IMR-90 (cell line): ENCODE measurements around the gene UBR1. TPM values are rescaled to one million over a fixed set of nuclear protein-coding genes. Genes with fewer than 3 reads are reported as not detected.

Experiments used
- ATAC-seq: fragments of 200-7000 bp; cut with Tn5 transposase; 2 replicates; pipeline ENCODE4 v1.9.1; 2020; ENCODE audit warnings: low read depth, mild to moderate bottlenecking, moderate library complexity
- BruUV-seq: library from RNA; stranded (reverse); fragments of 400-500 nt; replicated peaks from 2 replicates; lab custom pipeline; 2021; lab: Mats Ljungman, UMichigan
- CTCF ChIA-PET: fragments of 300-600 bp; formaldehyde crosslinking; extraction: SDS; loops from one replicate; lab custom pipeline; 2021; ENCODE audit warnings: antibody characterized with exemption; lab: Yijun Ruan, JAX
- POLR2A ChIA-PET: fragments of 300-600 bp; sonication (Branson Sonifier 250); formaldehyde crosslinking; loops from one replicate; lab custom pipeline; 2022; ENCODE audit warnings: antibody characterized with exemption; ENCODE audit not compliant: unreplicated experiment; lab: Charles Lee
- DNase-seq: peaks from one replicate; pipeline ENCODE4 v3.0.0; 2013
- H2AFZ ChIP-seq: replicated peaks from 2 replicates; pipeline ENCODE3; 2013; ENCODE audit warnings: low read length, mild to moderate bottlenecking; ENCODE audit not compliant: poor library complexity
- H2AK5ac ChIP-seq: 2 replicates; pipeline ENCODE4 v1.6.1; 2013; ENCODE audit warnings: low read depth, low read length, inconsistent platforms
- H2AK9ac ChIP-seq: replicated peaks from 2 replicates; pipeline ENCODE3; 2013; ENCODE audit warnings: mild to moderate bottlenecking, low read depth, low read length, moderate library complexity; ENCODE audit not compliant: poor library complexity
- H2BK120ac ChIP-seq: 2 replicates; pipeline ENCODE4 v1.6.1; 2013; ENCODE audit warnings: low read depth, low read length, inconsistent platforms
- H2BK15ac ChIP-seq: 3 replicates; pipeline ENCODE4 v1.6.1; 2013; ENCODE audit warnings: low read depth, low read length, inconsistent platforms
- H2BK20ac ChIP-seq: 2 replicates; pipeline ENCODE4 v1.6.1; 2013; ENCODE audit warnings: low read depth, mild to moderate bottlenecking, inconsistent platforms, low read length, moderate library complexity
- H2BK5ac ChIP-seq: 2 replicates; pipeline ENCODE4 v1.6.1; 2013; ENCODE audit warnings: mild to moderate bottlenecking, low read depth, low read length, inconsistent platforms; ENCODE audit not compliant: poor library complexity, severe bottlenecking
- H3K14ac ChIP-seq: replicated peaks from 2 replicates; pipeline ENCODE4 v1.6.1; 2013; ENCODE audit warnings: low read depth, low read length, inconsistent platforms
- H3K18ac ChIP-seq: 2 replicates; pipeline ENCODE4 v1.6.1; 2013; ENCODE audit warnings: low read depth, low read length, control low read depth
- H3K23ac ChIP-seq: 2 replicates; pipeline ENCODE4 v1.6.1; 2013; ENCODE audit warnings: low read depth, low read length, inconsistent platforms
- H3K27ac ChIP-seq: 2 replicates; pipeline ENCODE4 v1.5.1; 2013; ENCODE audit warnings: mild to moderate bottlenecking, control low read depth, low read length; ENCODE audit not compliant: insufficient read depth
- H3K27me3 ChIP-seq: 2 replicates; pipeline ENCODE4 v1.6.1; 2013; ENCODE audit warnings: low read length; ENCODE audit not compliant: control insufficient read depth, insufficient read depth
- H3K36me3 ChIP-seq: 2 replicates; pipeline ENCODE4 v1.6.1; 2013; ENCODE audit warnings: low read length, mixed read lengths; ENCODE audit not compliant: control insufficient read depth, insufficient read depth
- H3K4ac ChIP-seq: 2 replicates; pipeline ENCODE4 v1.6.1; 2013; ENCODE audit warnings: low read depth, low read length, inconsistent platforms
- H3K4me1 ChIP-seq: 2 replicates; pipeline ENCODE4 v1.6.1; 2013; ENCODE audit warnings: low read length, mixed read lengths; ENCODE audit not compliant: control insufficient read depth, insufficient read depth
- H3K4me2 ChIP-seq: 2 replicates; pipeline ENCODE4 v1.6.1; 2013; ENCODE audit warnings: low read depth, mild to moderate bottlenecking, control low read depth, low read length, moderate library complexity
- H3K4me3 ChIP-seq: 2 replicates; pipeline ENCODE4 v1.5.1; 2013; ENCODE audit warnings: low read depth, mild to moderate bottlenecking, control low read depth, low read length, moderate library complexity; ENCODE audit not compliant: insufficient read depth
- H3K56ac ChIP-seq: 2 replicates; pipeline ENCODE4 v1.6.1; 2013; ENCODE audit warnings: low read length, inconsistent platforms; ENCODE audit not compliant: insufficient read depth; ENCODE audit errors: extremely low read depth
- H3K79me1 ChIP-seq, 2 experiments: 2 replicates each; pipeline ENCODE4 v1.6.1; 2013; ENCODE audit warnings: low read length in 2 of 2, inconsistent platforms in 1 of 2, low read depth in 1 of 2
- H3K9ac ChIP-seq: 2 replicates; pipeline ENCODE4 v1.6.1; 2013; ENCODE audit warnings: low read depth, low read length, control low read depth
- H3K9me1 ChIP-seq: 2 replicates; pipeline ENCODE4 v1.6.1; 2013; ENCODE audit warnings: low read length, inconsistent platforms; ENCODE audit not compliant: insufficient read depth
- H3K9me3 ChIP-seq: 2 replicates; pipeline ENCODE4 v1.6.1; 2013; ENCODE audit warnings: low read length; ENCODE audit not compliant: control insufficient read depth, insufficient read depth
- H4K20me1 ChIP-seq: 2 replicates; pipeline ENCODE4 v1.6.1; 2013; ENCODE audit warnings: low read length, inconsistent platforms; ENCODE audit not compliant: insufficient read depth
- H4K5ac ChIP-seq: 2 replicates; pipeline ENCODE4 v1.6.1; 2013; ENCODE audit warnings: mild to moderate bottlenecking, low read depth, low read length, control low read depth
- H4K8ac ChIP-seq, 2 experiments: 2 replicates each; pipeline ENCODE4 v1.6.1; 2013; ENCODE audit warnings: low read depth in 2 of 2, low read length in 2 of 2, control low read depth in 1 of 2, inconsistent platforms in 1 of 2
- H4K91ac ChIP-seq: 2 replicates; pipeline ENCODE4 v1.6.1; 2013; ENCODE audit warnings: low read depth, low read length, inconsistent platforms; ENCODE audit not compliant: insufficient read depth
- CHD1 ChIP-seq: IDR thresholded peaks from 2 replicates; pipeline ENCODE4 v1.6.1; 2012; ENCODE audit warnings: low read depth, low read length, improper control_type of control experiment
- MAFK ChIP-seq: IDR thresholded peaks from 2 replicates; pipeline ENCODE4 v1.6.1; 2012; ENCODE audit warnings: low read depth, low read length, improper control_type of control experiment
- dilution Hi-C: fragments of 300-500 bp; cut with HindIII; formaldehyde crosslinking; loops from one replicate; pipeline ENCODE4 v1.14.3; 2018; ENCODE audit warnings: low sequenced_read_pairs; ENCODE audit not compliant: unreplicated experiment
- in situ Hi-C: fragments of 300-500 bp; cut with MboI; formaldehyde crosslinking; loops from 3 replicates; pipeline ENCODE4 v1.14.3; 2019; ENCODE audit warnings: low sequenced_read_pairs, inconsistent platforms, mixed read lengths
- intact Hi-C: fragments of 100-400 bp; cut with micrococcal nuclease; formaldehyde crosslinking; loops from 2 replicates; pipeline ENCODE4 v1.10.0; 2022
- polyA plus RNA-seq, 3 experiments: library from polyadenylated mRNA; depleted of rRNA; stranded (reverse); fragments of >200 nt; gene quantifications; 2 replicates each; pipeline ENCODE4 v1.2.3, GENCODE V29; 2012; ENCODE audit warnings: low replicate concordance in 1 of 3
- total RNA-seq: library from RNA; depleted of rRNA; stranded (reverse); fragments of >200 nt; gene quantifications from 2 replicates; pipeline ENCODE4 v1.2.3, GENCODE V29; 2012

UBR1 gene
- total and polyA plus RNA-seq, 2 of the 4 experiments (the other 2 are of a cell fraction), result 6.5 to 30.1 TPM

DNA sequence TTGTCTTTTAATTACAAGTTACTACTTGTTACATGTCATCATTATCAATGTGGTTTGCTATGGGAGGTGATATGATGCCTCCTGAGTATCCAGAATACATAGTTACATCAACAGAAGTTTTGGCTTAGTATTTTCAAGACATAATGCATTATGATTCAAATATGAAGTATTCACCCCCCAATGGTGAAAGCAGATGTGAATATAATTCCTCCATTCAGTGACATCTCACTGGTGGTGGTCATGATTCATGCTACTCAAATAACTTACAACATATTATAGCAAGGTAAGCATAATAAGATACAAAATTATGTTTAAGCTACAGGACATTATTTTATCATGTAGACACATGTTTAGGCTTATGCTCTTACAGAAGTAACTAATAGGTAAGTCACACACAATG lies 150.3 kb downstream of the UBR1 start:
- Histone ChIP-seq H2BK120ac (no peak overlapping the region), H2AK9ac (no peak overlapping the region), H3K23ac (no peak overlapping the region), H2BK5ac (no peak overlapping the region), H4K8ac (no peak overlapping the region), H4K5ac (no peak overlapping the region), H2AFZ (no peak overlapping the region), H3K4ac (no peak overlapping the region), H3K9ac (no peak overlapping the region), H3K79me1 (no peaks in the 10 kb centered on the region), H3K4me3 (no peak overlapping the region), H3K4me1 (peaks cover 1% of the 10 kb centered on the region; the same call in 1 of the 2 replicates), H2AK5ac (no peak overlapping the region), H4K91ac (no peak overlapping the region), H3K27ac (no peak overlapping the region), H3K14ac (no peak overlapping the region), H4K20me1 (no peaks in the 10 kb centered on the region), H3K36me3 (peaks cover 39% of the 10 kb centered on the region), H2BK20ac (no peak overlapping the region), H3K9me3 (peaks cover 11% of the 10 kb centered on the region), H3K18ac (no peak overlapping the region), H2BK15ac (no peak overlapping the region), H3K9me1 (0 out of 2 replicates have a peak, but pooled peaks cover 2% of the 10 kb centered on the region), H3K27me3 (no peaks in the 10 kb centered on the region), H3K4me2 (no peak overlapping the region), H3K56ac (no peak overlapping the region)
- DNase-seq, result peak; percentile 85
- dilution Hi-C loops (no loop called here), in situ Hi-C loops (no loop called here), intact Hi-C loops (no loop called here)
- BruUV-seq, result no TSS peak
- 0 out of 2 replicates have a peak, but pooled peaks have one; percentile 50 for ATAC-seq
- ChIA-PET POLR2A (no interaction called here), CTCF (no interaction called here)
- no peak for TF ChIP-seq CHD1
- TF ChIP-seq MAFK, result peak; percentile 92
